Measurements from ENCODE around the gene FAM13C.

The FAM13C gene

GRCh38 chr10:59336632-59337031 is 25.7 kb downstream of the FAM13C start:
- peak; percentile 71 for ATAC-seq

GRCh38 chr10:59335497-59335896 is 26.9 kb downstream of the FAM13C start:
- ATAC-seq, result no peak
- TF ChIP-seq ZNF565 (CRISPR knock-in tag; conservative IDR thresholded peaks at IDR 0.05; ENCODE audit: low read depth), result no peak
- TF ChIP-seq TOX (CRISPR knock-in tag; IDR thresholded peaks at IDR 0.05; ENCODE audit: borderline replicate concordance), result no peak
- no peak for TF ChIP-seq ARNTL (CRISPR knock-in tag; IDR thresholded peaks at IDR 0.05; ENCODE audit: borderline replicate concordance, low read depth)
- TF ChIP-seq ESRRG (CRISPR knock-in tag; IDR thresholded peaks at IDR 0.05), result no peak
- no peak for TF ChIP-seq ZC3H10 (CRISPR knock-in tag; IDR thresholded peaks at IDR 0.05)
- TF ChIP-seq, protein P1, sequence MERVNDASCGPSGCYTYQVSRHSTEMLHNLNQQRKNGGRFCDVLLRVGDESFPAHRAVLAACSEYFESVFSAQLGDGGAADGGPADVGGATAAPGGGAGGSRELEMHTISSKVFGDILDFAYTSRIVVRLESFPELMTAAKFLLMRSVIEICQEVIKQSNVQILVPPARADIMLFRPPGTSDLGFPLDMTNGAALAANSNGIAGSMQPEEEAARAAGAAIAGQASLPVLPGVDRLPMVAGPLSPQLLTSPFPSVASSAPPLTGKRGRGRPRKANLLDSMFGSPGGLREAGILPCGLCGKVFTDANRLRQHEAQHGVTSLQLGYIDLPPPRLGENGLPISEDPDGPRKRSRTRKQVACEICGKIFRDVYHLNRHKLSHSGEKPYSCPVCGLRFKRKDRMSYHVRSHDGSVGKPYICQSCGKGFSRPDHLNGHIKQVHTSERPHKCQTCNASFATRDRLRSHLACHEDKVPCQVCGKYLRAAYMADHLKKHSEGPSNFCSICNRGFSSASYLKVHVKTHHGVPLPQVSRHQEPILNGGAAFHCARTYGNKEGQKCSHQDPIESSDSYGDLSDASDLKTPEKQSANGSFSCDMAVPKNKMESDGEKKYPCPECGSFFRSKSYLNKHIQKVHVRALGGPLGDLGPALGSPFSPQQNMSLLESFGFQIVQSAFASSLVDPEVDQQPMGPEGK (CRISPR knock-in tag; IDR thresholded peaks at IDR 0.05; ENCODE audit: borderline replicate concordance), result no peak
- TF ChIP-seq CSRNP3 (CRISPR knock-in tag; IDR thresholded peaks at IDR 0.05), result no peak
- no peak for TF ChIP-seq ISL1 (CRISPR knock-in tag; IDR thresholded peaks at IDR 0.05)
- no peak for TF ChIP-seq TSHZ2 (CRISPR knock-in tag; IDR thresholded peaks at IDR 0.05)
- no peak for TF ChIP-seq ZNF70 (CRISPR knock-in tag; IDR thresholded peaks at IDR 0.05)

More at GRCh38 chr10:59336632-59337031, 25.7 kb downstream of the FAM13C start:
- TF ChIP-seq ARNTL (CRISPR knock-in tag; IDR thresholded peaks at IDR 0.05; ENCODE audit: borderline replicate concordance, low read depth) (no peak), TCF4 (CRISPR knock-in tag; IDR thresholded peaks at IDR 0.05; ENCODE audit: borderline replicate concordance) (no peak), ZC3H10 (CRISPR knock-in tag; IDR thresholded peaks at IDR 0.05) (no peak), TSHZ2 (CRISPR knock-in tag; IDR thresholded peaks at IDR 0.05) (no peak), ESRRG (CRISPR knock-in tag; IDR thresholded peaks at IDR 0.05) (no peak), POU6F1 (CRISPR knock-in tag; IDR thresholded peaks at IDR 0.05; ENCODE audit: borderline replicate concordance, low read depth) (no peak), PPARA (CRISPR knock-in tag; IDR thresholded peaks at IDR 0.05; ENCODE audit: borderline replicate concordance) (no peak), CREB5 (CRISPR knock-in tag; IDR thresholded peaks at IDR 0.05; ENCODE audit: low read depth) (no peak), ZNF70 (CRISPR knock-in tag; IDR thresholded peaks at IDR 0.05) (no peak), SNAI2 (CRISPR knock-in tag; IDR thresholded peaks at IDR 0.05) (no peak), RARB (CRISPR knock-in tag; IDR thresholded peaks at IDR 0.05) (no peak), ISL1 (CRISPR knock-in tag; IDR thresholded peaks at IDR 0.05) (no peak)
- TF ChIP-seq, protein P1 (CRISPR knock-in tag; IDR thresholded peaks at IDR 0.05; ENCODE audit: borderline replicate concordance), result no peak
